SK-MEL-5 (cell line): ENCODE measurements around the gene EIF4A3. TPM values are rescaled to one million over a fixed set of nuclear protein-coding genes. Genes with fewer than 3 reads are reported as not detected.
"Not testable (repeated sequence)": the region's sequence is repeated elsewhere in the genome, so short reads cannot be mapped to it uniquely, and the experiment has no call there.

Experiments used
- DNase-seq: peaks from one replicate; pipeline ENCODE4 v3.0.0-alpha.2; 2016; ENCODE audit warnings: low read depth, low spot score
- in situ Hi-C: cut with HindIII; loops from 2 replicates; pipeline ENCODE4 v1.10.0; 2016; ENCODE audit warnings: low sequenced_read_pairs, high pct_unique_total_duplicates, low pct_unique_long_range_greater_than_20kb
- total RNA-seq: library from RNA; depleted of rRNA; stranded (reverse); fragments of >200 nt; shearing (Covaris generic); gene quantifications from 2 replicates; pipeline ENCODE4 v1.2.3, GENCODE V29; 2014

The EIF4A3 gene
- total RNA-seq, 1 experiment from 2014 or later = 602 TPM

- no peak for DNase-seq
- in situ Hi-C loops = no loop called here
Measured at GRCh38 chr17:80177986-80178595, 31.2 kb upstream of the EIF4A3 start.

DNA sequence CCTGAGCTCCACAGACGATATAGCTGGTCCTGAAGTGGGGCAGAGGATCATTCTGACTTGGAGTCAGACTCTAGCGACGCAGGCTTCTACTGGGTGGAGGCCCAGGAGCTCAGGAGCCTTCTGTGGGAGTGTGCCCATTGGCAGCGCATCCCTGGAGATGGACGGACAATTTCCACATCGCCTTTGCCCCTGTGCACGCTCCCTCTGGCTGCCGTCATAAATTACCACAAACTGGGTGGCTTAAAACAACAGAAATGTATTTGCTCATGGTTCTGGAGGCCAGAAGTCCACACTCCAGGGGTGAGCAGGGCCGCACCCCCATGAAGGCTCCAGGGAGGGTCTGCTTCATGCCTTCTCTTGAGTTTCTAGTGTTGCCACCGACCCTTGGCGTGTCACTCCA lies 29.8 kb upstream of the EIF4A3 start:
- DNase-seq = no peak
- in situ Hi-C loops = no loop called here

GRCh38 chr17:80173916-80174315 lies 27.0 kb upstream of the EIF4A3 start:
- no peak for DNase-seq
- in situ Hi-C loops = no loop called here

DNA sequence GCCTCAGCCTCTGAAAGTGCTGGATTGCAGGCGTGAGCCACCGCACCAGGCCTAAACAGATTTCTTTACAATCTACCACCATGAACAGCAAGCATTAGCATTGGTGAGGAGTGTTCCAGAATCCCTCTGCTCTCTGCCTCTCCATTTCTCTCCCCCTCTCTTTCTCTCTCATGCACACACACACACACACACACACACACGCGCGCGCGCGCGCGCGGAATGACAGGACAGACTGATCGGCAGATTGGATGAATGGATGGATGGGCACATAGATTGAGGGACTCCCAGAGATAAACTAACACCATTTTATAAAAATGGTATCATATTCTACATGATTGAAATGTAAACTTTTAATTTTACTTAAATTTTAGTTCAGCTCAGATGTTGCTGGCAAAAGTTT lies 26.2 kb upstream of the EIF4A3 start:
- no peak for DNase-seq
- in situ Hi-C loops = no loop called here

- DNase-seq = no peak
- in situ Hi-C loops = no loop called here
Measured at GRCh38 chr17:80171681-80172080, 24.8 kb upstream of the EIF4A3 start.

- in situ Hi-C loops = no loop called here
- peak; percentile 83 for DNase-seq
Measured at GRCh38 chr17:80169784-80170500, 23.0 kb upstream of the EIF4A3 start, which contains the start of gene CARD14. Gene CARD14 (plus strand): TSS chr17:80170030. CDS start chr17:80181439, 11,409 bp downstream.

- in situ Hi-C loops = no loop called here
- no peak for DNase-seq
Measured at GRCh38 chr17:80169107-80169506, 22.2 kb upstream of the EIF4A3 start.

GRCh38 chr17:80168371-80168770 lies 21.4 kb upstream of the EIF4A3 start:
- in situ Hi-C loops = no loop called here
- peak; percentile 43 for DNase-seq

DNA sequence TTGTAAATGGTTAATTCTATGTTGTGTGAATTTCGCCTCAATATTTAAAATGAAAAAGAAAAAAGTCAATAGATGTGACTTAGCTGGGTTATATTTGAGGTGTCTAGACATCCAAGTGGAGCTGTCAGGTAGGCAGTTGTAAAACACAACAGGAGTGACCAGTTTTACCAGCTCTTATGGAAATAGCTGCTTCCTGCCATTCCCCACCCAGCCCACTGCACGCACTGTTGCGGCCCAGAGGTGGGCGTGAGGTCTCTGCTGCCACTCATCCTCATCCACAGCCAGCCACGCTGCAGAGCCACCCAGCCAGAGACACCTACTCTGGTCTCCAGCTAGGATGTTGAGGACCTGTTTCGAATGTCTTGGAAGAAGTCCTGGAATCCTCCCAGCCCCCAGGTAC lies 19.5 kb upstream of the EIF4A3 start:
- in situ Hi-C loops = no loop called here
- no peak for DNase-seq

- in situ Hi-C loops = no loop called here
- peak; percentile 99 for DNase-seq
Measured at GRCh38 chr17:80164185-80164584, 17.3 kb upstream of the EIF4A3 start.

- in situ Hi-C loops = no loop called here
- DNase-seq = peak; percentile 47
Measured at GRCh38 chr17:80163336-80163735, 16.4 kb upstream of the EIF4A3 start.

GRCh38 chr17:80160536-80160935 lies 13.6 kb upstream of the EIF4A3 start:
- DNase-seq = peak; percentile 100

GRCh38 chr17:80158846-80159245 lies 11.9 kb upstream of the EIF4A3 start:
- in situ Hi-C loops = no loop called here
- DNase-seq = peak; percentile 78

More at GRCh38 chr17:80160536-80160935, 13.6 kb upstream of the EIF4A3 start:
- in situ Hi-C loops = no loop called here

GRCh38 chr17:80155600-80155999 lies 8.7 kb upstream of the EIF4A3 start:
- in situ Hi-C loops = not testable (repeated sequence)
- peak; percentile 97 for DNase-seq

DNA sequence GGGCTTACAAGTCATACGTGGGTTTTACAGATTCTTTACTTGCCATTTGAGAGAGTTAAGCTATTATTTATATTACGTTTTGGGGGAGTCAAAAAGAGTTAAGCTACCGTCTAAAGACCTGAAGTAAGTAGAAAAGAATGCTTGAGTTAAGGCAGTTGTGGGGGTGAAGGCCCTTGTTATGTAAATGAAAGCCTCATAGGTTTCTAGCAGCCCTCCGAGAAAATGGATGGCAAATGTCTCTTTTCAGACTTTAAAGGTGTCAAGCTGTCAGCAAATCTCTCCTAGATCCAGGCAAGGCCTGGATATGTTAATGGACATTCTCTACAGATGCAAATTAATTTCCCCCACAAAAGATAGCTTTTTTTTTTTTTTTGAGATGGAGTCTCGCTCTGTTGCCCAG lies 7.2 kb upstream of the EIF4A3 start:
- in situ Hi-C loops = no loop called here
- DNase-seq = no peak

DNA sequence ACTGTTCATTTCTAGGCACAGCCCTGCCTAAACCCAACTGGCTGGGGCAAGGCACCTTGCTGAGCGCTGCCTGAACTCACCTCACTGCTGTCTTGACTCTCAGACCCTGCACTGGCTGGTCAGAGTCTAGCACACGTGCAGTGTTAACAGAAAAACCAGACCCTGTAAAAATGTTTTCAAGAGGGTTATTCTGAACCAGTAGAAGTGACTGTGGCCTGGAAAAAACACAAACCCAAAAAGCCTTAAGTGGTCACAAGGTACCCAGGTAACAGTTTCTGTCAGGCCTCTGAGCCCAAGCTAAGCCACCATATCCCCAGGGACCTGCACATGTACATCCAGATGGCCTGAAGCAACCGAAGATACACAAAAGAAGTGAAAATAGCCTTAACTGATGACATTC lies 6.1 kb upstream of the EIF4A3 start:
- no peak for DNase-seq
- in situ Hi-C loops = no loop called here

DNA sequence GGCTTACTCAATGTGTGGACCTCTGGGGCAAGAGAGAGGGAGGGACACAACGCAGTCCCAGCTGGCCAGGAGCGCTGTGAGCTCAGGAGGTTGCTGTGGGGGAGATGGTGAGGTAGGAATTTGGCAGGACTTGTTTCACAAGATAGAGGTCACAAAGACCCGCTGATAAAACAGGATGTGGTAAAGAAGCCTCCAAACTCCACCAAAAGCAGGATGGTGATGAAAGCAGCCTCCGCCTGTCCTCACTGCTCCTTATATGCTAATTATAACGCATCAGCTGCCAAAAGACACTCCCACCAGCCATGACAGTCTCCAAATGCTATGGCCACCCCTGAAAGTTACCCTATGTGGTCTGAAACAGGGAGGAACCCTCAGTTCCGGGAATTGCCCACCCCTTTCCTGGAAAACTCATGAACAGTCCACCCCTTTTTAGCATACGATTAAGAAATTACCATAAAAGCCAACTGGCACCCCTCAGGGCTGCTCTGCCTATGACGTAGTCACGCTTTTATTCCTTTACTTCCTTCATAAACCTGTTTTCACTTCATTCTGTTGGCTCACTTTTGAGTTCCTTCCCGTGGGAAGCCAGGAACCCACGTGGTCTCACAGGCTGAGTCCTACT lies 5.3 kb upstream of the EIF4A3 start:
- DNase-seq = peak; percentile 57
- in situ Hi-C loops = no loop called here

- in situ Hi-C loops = no loop called here
- peak; percentile 63 for DNase-seq
Measured at GRCh38 chr17:80151333-80151732, 4.4 kb upstream of the EIF4A3 start.
